GM23338 (cell line): ENCODE measurements around the gene SSH2. TPM values are rescaled to one million over a fixed set of nuclear protein-coding genes. Genes with fewer than 3 reads are reported as not detected.

Source experiments
- ATAC-seq: fragments of 200-7000 bp; cut with Tn5 transposase; 3 replicates; pipeline ENCODE4 v1.9.1; 2020
- DNase-seq: peaks from one replicate; pipeline ENCODE4 v3.0.0-alpha.2; 2015; ENCODE audit warnings: low spot score
- H2AFZ ChIP-seq: fragments of 200-600 bp; sonication (generic); 2 replicates; pipeline ENCODE4 v1.8.0; 2016; ENCODE audit warnings: antibody characterized with exemption, mild to moderate bottlenecking, moderate library complexity
- H3F3A ChIP-seq: fragments of 200-600 bp; sonication (generic); replicated peaks from 2 replicates; pipeline ENCODE4 v1.8.0; 2017; ENCODE audit warnings: antibody characterized with exemption, mixed run types, low read depth
- H3K27ac ChIP-seq: fragments of 200-600 bp; sonication (generic); 2 replicates; pipeline ENCODE4 v1.6.1; 2016; ENCODE audit warnings: low read depth
- H3K27me3 ChIP-seq: fragments of 200-600 bp; sonication (generic); 2 replicates; pipeline ENCODE4 v1.8.0; 2016; ENCODE audit warnings: mild to moderate bottlenecking, mixed run types, moderate library complexity; ENCODE audit not compliant: insufficient read depth
- H3K36me3 ChIP-seq: fragments of 200-600 bp; sonication (generic); 2 replicates; pipeline ENCODE4 v1.8.0; 2016; ENCODE audit warnings: mild to moderate bottlenecking; ENCODE audit not compliant: insufficient read depth
- H3K4me1 ChIP-seq: fragments of 200-600 bp; sonication (generic); 2 replicates; pipeline ENCODE4 v1.8.0; 2016; ENCODE audit warnings: mild to moderate bottlenecking, moderate library complexity; ENCODE audit not compliant: insufficient read depth
- H3K4me2 ChIP-seq: fragments of 200-600 bp; sonication (generic); 2 replicates; pipeline ENCODE4 v1.7.1; 2017; ENCODE audit warnings: mixed run types
- H3K4me3 ChIP-seq: fragments of 200-600 bp; sonication (generic); 2 replicates; pipeline ENCODE4 v1.6.1; 2016; ENCODE audit warnings: mixed run types
- H3K79me2 ChIP-seq: fragments of 200-600 bp; sonication (generic); replicated peaks from 2 replicates; pipeline ENCODE4 v1.8.0; 2017; ENCODE audit warnings: mild to moderate bottlenecking; ENCODE audit not compliant: insufficient read depth
- H3K9me2 ChIP-seq: fragments of 200-600 bp; sonication (generic); 2 replicates; pipeline ENCODE4 v1.8.0; 2017; ENCODE audit not compliant: insufficient read depth
- H4K20me1 ChIP-seq: fragments of 200-600 bp; sonication (generic); replicated peaks from 2 replicates; pipeline ENCODE4 v1.8.0; 2017; ENCODE audit warnings: mild to moderate bottlenecking; ENCODE audit not compliant: insufficient read depth
- H3K27ac Mint-ChIP-seq: 2 replicates; pipeline ENCODE4 v1.8.0; 2020; ENCODE audit warnings: inconsistent platforms, mild to moderate bottlenecking, moderate library complexity, mixed read lengths
- H3K27me3 Mint-ChIP-seq: 3 replicates; pipeline ENCODE4 v1.8.0; 2022; ENCODE audit warnings: low read depth, mild to moderate bottlenecking, moderate library complexity, mixed read lengths, inconsistent platforms; ENCODE audit not compliant: insufficient read depth, poor library complexity
- H3K36me3 Mint-ChIP-seq: 3 replicates; pipeline ENCODE4 v1.8.0; 2021; ENCODE audit warnings: low read depth, mild to moderate bottlenecking, inconsistent platforms, moderate library complexity, mixed read lengths
- H3K4me1 Mint-ChIP-seq: 3 replicates; pipeline ENCODE4 v1.8.0; 2020; ENCODE audit warnings: mild to moderate bottlenecking, inconsistent platforms, mixed read lengths
- H3K4me3 Mint-ChIP-seq: 3 replicates; pipeline ENCODE4 v1.8.0; 2021; ENCODE audit warnings: moderate library complexity, mild to moderate bottlenecking, inconsistent platforms, mixed read lengths
- H3K9me3 Mint-ChIP-seq: 3 replicates; pipeline ENCODE4 v1.8.0; 2020; ENCODE audit warnings: moderate library complexity, mild to moderate bottlenecking, inconsistent platforms, mixed read lengths
- CREB1 ChIP-seq: fragments of 250-450 bp; sonication (Bioruptor Pico); IDR thresholded peaks from 2 replicates; pipeline ENCODE4 v1.5.0; 2020; ENCODE audit warnings: low read depth, mild to moderate bottlenecking, moderate library complexity
- CTCF ChIP-seq, 2 experiments: fragments of 200-600 bp in 1 of 2; sonication (generic) in 1 of 2; conservative IDR thresholded peaks; 2 replicates each; pipeline versions ENCODE4 v1.5.1 to v1.6.1; 2016 to 2017; ENCODE audit warnings: antibody characterized with exemption in 2 of 2, low read depth in 2 of 2, mild to moderate bottlenecking in 2 of 2, moderate library complexity in 1 of 2
- ETS1 ChIP-seq: IDR thresholded peaks from 2 replicates; pipeline ENCODE4 v1.6.1; 2016; ENCODE audit warnings: antibody characterized with exemption
- EZH2 ChIP-seq: fragments of 200-600 bp; sonication (generic); IDR thresholded peaks from one replicate; pipeline ENCODE4 v1.8.0; 2017; ENCODE audit warnings: antibody characterized with exemption, mild to moderate bottlenecking, low read depth; ENCODE audit not compliant: unreplicated experiment
- EZH2phosphoT487 ChIP-seq: fragments of 200-600 bp; sonication (generic); IDR thresholded peaks from one replicate; pipeline ENCODE4 v1.8.1; 2018; ENCODE audit warnings: antibody characterized with exemption; ENCODE audit not compliant: unreplicated experiment
- JUNB ChIP-seq: IDR thresholded peaks from one replicate; pipeline ENCODE4 v1.6.1; 2016; ENCODE audit warnings: antibody characterized with exemption; ENCODE audit not compliant: unreplicated experiment
- NANOG ChIP-seq: IDR thresholded peaks from 2 replicates; pipeline ENCODE4 v1.6.1; 2016; ENCODE audit warnings: antibody characterized with exemption, borderline replicate concordance
- POLR2AphosphoS5 ChIP-seq: IDR thresholded peaks from 2 replicates; pipeline ENCODE4 v1.6.1; 2016; ENCODE audit warnings: antibody characterized with exemption, low read depth
- STAT1 ChIP-seq: IDR thresholded peaks from one replicate; pipeline ENCODE4 v1.6.1; 2016; ENCODE audit warnings: antibody characterized with exemption; ENCODE audit not compliant: unreplicated experiment
- ZNF114 ChIP-seq: fragments of 250-450 bp; sonication (Bioruptor Pico); IDR thresholded peaks from 2 replicates; pipeline ENCODE4 v1.5.0; 2020; ENCODE audit warnings: mild to moderate bottlenecking, moderate library complexity
- ZNF331 ChIP-seq: fragments of 250-450 bp; sonication (Bioruptor Pico); IDR thresholded peaks from 2 replicates; pipeline ENCODE4 v1.5.0; 2020; ENCODE audit warnings: low read depth, mild to moderate bottlenecking, moderate library complexity
- ZNF462 ChIP-seq: fragments of 250-450 bp; sonication (Bioruptor Pico); IDR thresholded peaks from 2 replicates; pipeline ENCODE4 v1.5.0; 2020; ENCODE audit warnings: mild to moderate bottlenecking, moderate library complexity
- polyA plus RNA-seq: library from polyadenylated mRNA; unstranded; fragments of >200 nt; fragmentation: Nextera tagmentation; extraction: Ambion mirVana; gene quantifications from 2 replicates; pipeline ENCODE4 v1.2.1, GENCODE V29; 2016
- total RNA-seq: library from RNA; depleted of rRNA; stranded (reverse); fragments of >200 nt; shearing (Covaris generic); gene quantifications from 2 replicates; pipeline ENCODE4 v1.2.3, GENCODE V29; 2014
- TF ChIP-seq, protein P1 (sequence below): IDR thresholded peaks from one replicate; pipeline ENCODE4 v1.6.1; 2018; ENCODE audit warnings: antibody characterized with exemption; ENCODE audit not compliant: unreplicated experiment

SSH2 gene
- total and polyA plus RNA-seq, 2 experiments from 2014 or later, result 9.9 to 12.1 TPM

GRCh38 chr17:29930409-29931010 is 482 bp upstream of the SSH2 start:
- ATAC-seq (peak; percentile 19), DNase-seq (peak; percentile 55)
- Histone ChIP-seq H3F3A (peaks cover 9% of the 10 kb centered on the region), H2AFZ (peak overlapping the region; percentile 96), H3K36me3 (no peaks in the 10 kb centered on the region), H3K27ac (no peak overlapping the region), H3K4me3 (peak overlapping the region; percentile 95), H3K4me2 (peak overlapping the region; percentile 96), H4K20me1 (no peaks in the 10 kb centered on the region), H3K4me1 (peaks cover 7% of the 10 kb centered on the region), H3K27me3 (no peaks in the 10 kb centered on the region), H3K9me2 (no peaks in the 10 kb centered on the region), H3K79me2 (peaks cover 20% of the 10 kb centered on the region)
- Mint-ChIP-seq H3K4me1 (peaks cover 10% of the 10 kb centered on the region; the same call in 2 of the 3 replicates), H3K36me3 (no peaks in the 10 kb centered on the region), H3K27ac (no peak overlapping the region), H3K9me3 (no peaks in the 10 kb centered on the region), H3K27me3 (peaks cover 7% of the 10 kb centered on the region), H3K4me3 (no peak overlapping the region)
- TF ChIP-seq STAT1 (no peak), JUNB (no peak), ZNF462 (CRISPR knock-in tag) (no peak), CTCF (conservative IDR thresholded peaks at IDR 0.05; ENCODE audit: low read depth in 2 of 2) (no peak), NANOG (no peak), ZNF331 (CRISPR knock-in tag) (no peak), CREB1 (CRISPR knock-in tag) (no peak), EZH2phosphoT487 (no peak), EZH2 (no peak), ETS1 (no peak), POLR2AphosphoS5 (no peak), ZNF114 (no peak)
- TF ChIP-seq, protein P1, sequence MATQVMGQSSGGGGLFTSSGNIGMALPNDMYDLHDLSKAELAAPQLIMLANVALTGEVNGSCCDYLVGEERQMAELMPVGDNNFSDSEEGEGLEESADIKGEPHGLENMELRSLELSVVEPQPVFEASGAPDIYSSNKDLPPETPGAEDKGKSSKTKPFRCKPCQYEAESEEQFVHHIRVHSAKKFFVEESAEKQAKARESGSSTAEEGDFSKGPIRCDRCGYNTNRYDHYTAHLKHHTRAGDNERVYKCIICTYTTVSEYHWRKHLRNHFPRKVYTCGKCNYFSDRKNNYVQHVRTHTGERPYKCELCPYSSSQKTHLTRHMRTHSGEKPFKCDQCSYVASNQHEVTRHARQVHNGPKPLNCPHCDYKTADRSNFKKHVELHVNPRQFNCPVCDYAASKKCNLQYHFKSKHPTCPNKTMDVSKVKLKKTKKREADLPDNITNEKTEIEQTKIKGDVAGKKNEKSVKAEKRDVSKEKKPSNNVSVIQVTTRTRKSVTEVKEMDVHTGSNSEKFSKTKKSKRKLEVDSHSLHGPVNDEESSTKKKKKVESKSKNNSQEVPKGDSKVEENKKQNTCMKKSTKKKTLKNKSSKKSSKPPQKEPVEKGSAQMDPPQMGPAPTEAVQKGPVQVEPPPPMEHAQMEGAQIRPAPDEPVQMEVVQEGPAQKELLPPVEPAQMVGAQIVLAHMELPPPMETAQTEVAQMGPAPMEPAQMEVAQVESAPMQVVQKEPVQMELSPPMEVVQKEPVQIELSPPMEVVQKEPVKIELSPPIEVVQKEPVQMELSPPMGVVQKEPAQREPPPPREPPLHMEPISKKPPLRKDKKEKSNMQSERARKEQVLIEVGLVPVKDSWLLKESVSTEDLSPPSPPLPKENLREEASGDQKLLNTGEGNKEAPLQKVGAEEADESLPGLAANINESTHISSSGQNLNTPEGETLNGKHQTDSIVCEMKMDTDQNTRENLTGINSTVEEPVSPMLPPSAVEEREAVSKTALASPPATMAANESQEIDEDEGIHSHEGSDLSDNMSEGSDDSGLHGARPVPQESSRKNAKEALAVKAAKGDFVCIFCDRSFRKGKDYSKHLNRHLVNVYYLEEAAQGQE, result no peak
